Vagina (tissue), 2 donors: Measurements from ENCODE around the gene ZMYM3.
"Not testable (repeated sequence)": the region's sequence is repeated elsewhere in the genome, so short reads cannot be mapped to it uniquely, and the experiment has no call there.

Experiments
- CTCF ChIP-seq, 3 experiments: fragments of 450-650 bp in 2 of 3; fragments of 200-600 bp in 1 of 3; sonication (generic) in 1 of 3; IDR thresholded peaks; one replicate each; pipeline ENCODE4 v1.5.1; 2017 to 2019; ENCODE audit warnings: antibody characterized with exemption in 3 of 3, mild to moderate bottlenecking in 2 of 3, moderate library complexity in 2 of 3
- POLR2A ChIP-seq, 2 donors: fragments of 450-650 bp; IDR thresholded peaks; one replicate each; pipeline ENCODE4 v1.6.1; 2017; ENCODE audit warnings: antibody characterized with exemption in 2 of 2, mild to moderate bottlenecking in 2 of 2, moderate library complexity in 2 of 2

GRCh38 chrX:71281300-71281699 is 27.4 kb upstream of the ZMYM3 start:
- not testable (repeated sequence) for TF ChIP-seq CTCF, POLR2A (IDR thresholded peaks at IDR 0.05)
